IPS-18c (cell line): ENCODE data around the gene LRRC36.

Source experiments
- H3K4me3 ChIP-seq: 2 replicates; pipeline ENCODE4 v1.7.0; 2013; ENCODE audit warnings: low read depth, mild to moderate bottlenecking, low read length, moderate library complexity; ENCODE audit not compliant: insufficient read depth
- H3K9me3 ChIP-seq: one replicate; pipeline ENCODE4 v1.6.1; 2013; ENCODE audit warnings: mild to moderate bottlenecking, low read length, moderate library complexity; ENCODE audit not compliant: control insufficient read depth, insufficient read depth

LRRC36 gene

GRCh38 chr16:67286441-67287235 lies 40.0 kb upstream of the LRRC36 start:
- Histone ChIP-seq H3K4me3 (no peak overlapping the region), H3K9me3 (no peaks in the 10 kb centered on the region)

GRCh38 chr16:67287960-67288359 lies 38.7 kb upstream of the LRRC36 start:
- Histone ChIP-seq H3K4me3 (no peak overlapping the region), H3K9me3 (no peaks in the 10 kb centered on the region)

- H3K4me3 ChIP-seq, result no peak overlapping the region
These were observed 35.2 kb upstream of the LRRC36 start for GRCh38 chr16:67291461-67291860.

GRCh38 chr16:67294171-67294757 lies 32.4 kb upstream of the LRRC36 start:
- H3K4me3 ChIP-seq, result no peak overlapping the region
- H3K9me3 ChIP-seq, result no peaks in the 10 kb centered on the region

More at GRCh38 chr16:67291461-67291860, 35.2 kb upstream of the LRRC36 start:
- no peaks in the 10 kb centered on the region for H3K9me3 ChIP-seq

GRCh38 chr16:67294938-67295361 lies 31.7 kb upstream of the LRRC36 start:
- H3K9me3 ChIP-seq, result no peaks in the 10 kb centered on the region
- H3K4me3 ChIP-seq, result no peak overlapping the region

- Histone ChIP-seq H3K9me3 (no peaks in the 10 kb centered on the region), H3K4me3 (no peak overlapping the region)
These were observed 30.2 kb upstream of the LRRC36 start for GRCh38 chr16:67296420-67296819.

- Histone ChIP-seq H3K4me3 (no peak overlapping the region), H3K9me3 (no peaks in the 10 kb centered on the region)
These were observed 28.3 kb upstream of the LRRC36 start for GRCh38 chr16:67298277-67298676.

GRCh38 chr16:67299269-67299668 lies 27.3 kb upstream of the LRRC36 start:
- Histone ChIP-seq H3K9me3 (no peaks in the 10 kb centered on the region), H3K4me3 (no peak overlapping the region)

- Histone ChIP-seq H3K9me3 (no peaks in the 10 kb centered on the region), H3K4me3 (no peak overlapping the region)
These were observed 25.4 kb upstream of the LRRC36 start for GRCh38 chr16:67301080-67301782.

GRCh38 chr16:67302076-67302475 lies 24.5 kb upstream of the LRRC36 start:
- no peak overlapping the region for H3K4me3 ChIP-seq
- H3K9me3 ChIP-seq, result no peaks in the 10 kb centered on the region

GRCh38 chr16:67302970-67303369 lies 23.6 kb upstream of the LRRC36 start:
- Histone ChIP-seq H3K4me3 (no peak overlapping the region), H3K9me3 (no peaks in the 10 kb centered on the region)

- Histone ChIP-seq H3K4me3 (no peak overlapping the region), H3K9me3 (no peaks in the 10 kb centered on the region)
These were observed 22.6 kb upstream of the LRRC36 start for GRCh38 chr16:67304020-67304419.

- Histone ChIP-seq H3K9me3 (no peaks in the 10 kb centered on the region), H3K4me3 (no peak overlapping the region)
These were observed 21.2 kb upstream of the LRRC36 start for GRCh38 chr16:67305216-67306071.

- no peak overlapping the region for H3K4me3 ChIP-seq
- H3K9me3 ChIP-seq, result no peaks in the 10 kb centered on the region
These were observed 16.1 kb upstream of the LRRC36 start for GRCh38 chr16:67310561-67310960.

GRCh38 chr16:67311607-67312488 lies 14.8 kb upstream of the LRRC36 start:
- Histone ChIP-seq H3K4me3 (no peak overlapping the region), H3K9me3 (no peaks in the 10 kb centered on the region)

- no peak overlapping the region for H3K4me3 ChIP-seq
These were observed 13.9 kb upstream of the LRRC36 start for GRCh38 chr16:67312719-67313118.

More at GRCh38 chr16:67312719-67313118, 13.9 kb upstream of the LRRC36 start:
- no peaks in the 10 kb centered on the region for H3K9me3 ChIP-seq
